Fibroblast of villous mesenchyme (primary cell): ENCODE results near the gene ITGBL1. TPM values are rescaled to one million over a fixed set of nuclear protein-coding genes. Genes with fewer than 3 reads are reported as not detected.

Experiments used
- DNase-seq: peaks from one replicate; pipeline ENCODE4 v3.0.0-alpha.2; 2010; ENCODE audit warnings: low read depth
- H3K4me3 ChIP-seq: 2 replicates; pipeline ENCODE4 v1.5.1; 2011; ENCODE audit warnings: low read depth, mild to moderate bottlenecking, low read length
- CTCF ChIP-seq: IDR thresholded peaks from 2 replicates; pipeline ENCODE4 v1.5.1; 2012; ENCODE audit warnings: low read depth, mild to moderate bottlenecking, low read length; ENCODE audit not compliant: insufficient read depth
- total RNA-seq: library from RNA; depleted of rRNA; stranded (reverse); fragments of >200 nt; gene quantifications from 2 replicates; pipeline ENCODE4 v1.2.3, GENCODE V29; 2012

Gene ITGBL1
- total RNA-seq, 1 donor, result 21.2 TPM

- no peak overlapping the region for H3K4me3 ChIP-seq
- TF ChIP-seq CTCF, result no peak
- no peak for DNase-seq
Measured at GRCh38 chr13:101425156-101425471, 27.4 kb upstream of the ITGBL1 start.

GRCh38 chr13:101425623-101426022 is 26.9 kb upstream of the ITGBL1 start:
- no peak overlapping the region for H3K4me3 ChIP-seq
- DNase-seq, result no peak
- TF ChIP-seq CTCF, result no peak

GRCh38 chr13:101429733-101430132 is 22.7 kb upstream of the ITGBL1 start:
- DNase-seq, result no peak
- no peak for TF ChIP-seq CTCF
- no peak overlapping the region for H3K4me3 ChIP-seq

- TF ChIP-seq CTCF, result no peak
- H3K4me3 ChIP-seq, result no peak overlapping the region
- DNase-seq, result no peak
Measured at GRCh38 chr13:101433895-101434294, 18.6 kb upstream of the ITGBL1 start.

GRCh38 chr13:101434486-101434885 is 18.0 kb upstream of the ITGBL1 start:
- TF ChIP-seq CTCF, result no peak
- no peak for DNase-seq
- no peak overlapping the region for H3K4me3 ChIP-seq

GRCh38 chr13:101447852-101448251 is 4.6 kb upstream of the ITGBL1 start:
- no peak overlapping the region for H3K4me3 ChIP-seq
- TF ChIP-seq CTCF, result no peak
- peak; percentile 42 for DNase-seq

- peak; percentile 85 for DNase-seq
- no peak for TF ChIP-seq CTCF
- H3K4me3 ChIP-seq, result no peak overlapping the region
Measured at GRCh38 chr13:101449790-101450748, 2.4 kb upstream of the ITGBL1 start.
